Mesenteric fat pad (tissue), 1 donor: ENCODE data around the gene KIR2DL4. TPM values are rescaled to one million over a fixed set of nuclear protein-coding genes. Genes with fewer than 3 reads are reported as not detected.
"Not testable (repeated sequence)": the region's sequence is repeated elsewhere in the genome, so short reads cannot be mapped to it uniquely, and the experiment has no call there.

Experiments
- DNase-seq: peaks from one replicate; pipeline ENCODE4 v3.0.0-alpha.2; 2020; ENCODE audit warnings: low spot score
- long read RNA-seq: library from polyadenylated mRNA; unstranded; transcript quantifications from one replicate; pipeline ENCODE4 v2.0.0, GENCODE V29; 2020
- total RNA-seq: library from RNA; stranded (reverse); fragmentation: NEBNext Ultra II Directional; extraction: Animal tissue kit (Norgen Biotek cat#: 25700); gene quantifications from one replicate; pipeline ENCODE4 v1.2.1, GENCODE V29; 2021
- donor health status: DM: yes; HTN: yes; CAD: no.

Gene KIR2DL4
- 0.22 TPM for total RNA-seq
- long read RNA-seq, partial matches to known transcripts = 0 of 1 reads
- long read RNA-seq, other reads (novel, unspliced or antisense) = 1 of 1 reads

GRCh38 chr19:54803410-54803809, at the start of gene KIR2DL4:
Gene KIR2DL4, plus strand, starts transcription at chr19:54803610. Its CDS starts 42 bp downstream, at chr19:54803652.
- no peak for DNase-seq

- DNase-seq = not testable (repeated sequence)
These were observed 47.0 kb upstream of the KIR2DL4 start for GRCh38 chr19:54756204-54757110.

GRCh38 chr19:54758577-54758976, 44.8 kb upstream of the KIR2DL4 start:
- DNase-seq = not testable (repeated sequence)

- DNase-seq = peak; percentile 74
These were observed 39.2 kb upstream of the KIR2DL4 start for GRCh38 chr19:54764219-54764618.

GRCh38 chr19:54766464-54766863, 36.9 kb upstream of the KIR2DL4 start:
- peak; percentile 76 for DNase-seq

GRCh38 chr19:54769646-54770045, 33.8 kb upstream of the KIR2DL4 start, which contains the start of gene KIR2DL1:
Gene KIR2DL1, plus strand, starts transcription at chr19:54769793. Its CDS starts 58 bp downstream, at chr19:54769851.
- peak; percentile 45 for DNase-seq

- DNase-seq = peak; percentile 26
These were observed 32.9 kb upstream of the KIR2DL4 start for GRCh38 chr19:54770511-54770910.

- DNase-seq = peak; percentile 28
These were observed 32.1 kb upstream of the KIR2DL4 start for GRCh38 chr19:54771018-54771960.

- peak; percentile 3 for DNase-seq
These were observed 30.7 kb upstream of the KIR2DL4 start for GRCh38 chr19:54772666-54773065.

GRCh38 chr19:54775095-54775815, 28.2 kb upstream of the KIR2DL4 start:
- DNase-seq = peak; percentile 59

GRCh38 chr19:54775830-54776229, 27.6 kb upstream of the KIR2DL4 start:
- DNase-seq = peak; percentile 18

- DNase-seq = peak; percentile 16
These were observed 25.6 kb upstream of the KIR2DL4 start for GRCh38 chr19:54777851-54778250.

- DNase-seq = peak; percentile 43
These were observed 24.5 kb upstream of the KIR2DL4 start for GRCh38 chr19:54778896-54779295.

GRCh38 chr19:54782916-54783315, 20.5 kb upstream of the KIR2DL4 start:
- DNase-seq = peak; percentile 57

GRCh38 chr19:54786091-54786723, 17.2 kb upstream of the KIR2DL4 start:
- peak; percentile 41 for DNase-seq

GRCh38 chr19:54788154-54788553, 15.3 kb upstream of the KIR2DL4 start:
- peak; percentile 24 for DNase-seq

- peak; percentile 45 for DNase-seq
These were observed 12.7 kb upstream of the KIR2DL4 start for GRCh38 chr19:54790711-54791110.

GRCh38 chr19:54791476-54791875, 11.9 kb upstream of the KIR2DL4 start:
- peak; percentile 9 for DNase-seq

GRCh38 chr19:54792814-54793213, 10.6 kb upstream of the KIR2DL4 start:
- DNase-seq = peak; percentile 18

- no peak for DNase-seq
These were observed 7.7 kb upstream of the KIR2DL4 start for GRCh38 chr19:54795758-54796157.
